AG09319 (cell line): ENCODE measurements around the gene TOX2.

ENCODE experiments used
- DNase-seq: peaks from one replicate; pipeline ENCODE4 v3.0.0-alpha.2; 2010; ENCODE audit warnings: low read depth; ENCODE audit errors: extremely low read depth
- CTCF ChIP-seq: IDR thresholded peaks from 2 replicates; pipeline ENCODE4 v1.5.1; 2011; ENCODE audit warnings: low read depth, mild to moderate bottlenecking, inconsistent platforms, low read length, moderate library complexity

Gene TOX2

GRCh38 chr20:44011251-44011940, 96.7 kb downstream of the TOX2 start:
- TF ChIP-seq CTCF = no peak
- DNase-seq = no peak

- no peak for DNase-seq
- no peak for TF ChIP-seq CTCF
These were observed 98.0 kb downstream of the TOX2 start for GRCh38 chr20:44012466-44013226.

- TF ChIP-seq CTCF = no peak
- no peak for DNase-seq
These were observed 100.4 kb downstream of the TOX2 start for GRCh38 chr20:44014807-44015732.

- no peak for DNase-seq
- no peak for TF ChIP-seq CTCF
These were observed 101.1 kb downstream of the TOX2 start for GRCh38 chr20:44015733-44016103.

GRCh38 chr20:44016525-44016924, 101.9 kb downstream of the TOX2 start:
- no peak for DNase-seq
- no peak for TF ChIP-seq CTCF

GRCh38 chr20:44017211-44017610, 102.6 kb downstream of the TOX2 start:
- DNase-seq = no peak
- TF ChIP-seq CTCF = no peak

GRCh38 chr20:44017905-44018258, 103.2 kb downstream of the TOX2 start:
- DNase-seq = no peak
- no peak for TF ChIP-seq CTCF
